WTC11 (cell line): ENCODE data around the gene POLR3GL. TPM values are rescaled to one million over a fixed set of nuclear protein-coding genes. Genes with fewer than 3 reads are reported as not detected.
"Not testable (repeated sequence)": the region's sequence is repeated elsewhere in the genome, so short reads cannot be mapped to it uniquely, and the experiment has no call there.

Experiments
- ATAC-seq: fragments of 200-7000 bp; cut with Tn5 transposase; 2 replicates; pipeline ENCODE4 v1.10.0; 2021; ENCODE audit warnings: mild to moderate bottlenecking, moderate library complexity
- CTCF ChIA-PET: fragments of 300-600 bp; sonication (Branson Sonifier 250); formaldehyde crosslinking; loops from one replicate; lab custom pipeline; 2021; ENCODE audit warnings: antibody characterized with exemption; lab: Charles Lee
- POLR2A ChIA-PET: fragments of 350-600 bp; sonication (Branson Sonifier 250); formaldehyde crosslinking; loops from one replicate; lab custom pipeline; 2021; ENCODE audit warnings: antibody characterized with exemption; lab: Charles Lee
- DNase-seq: peaks from one replicate; pipeline ENCODE4 v3.0.0; 2021; ENCODE audit warnings: low spot score
- H3K27ac Mint-ChIP-seq: 2 replicates; pipeline ENCODE4 v1.8.0; 2021; ENCODE audit warnings: mixed read lengths
- H3K27me3 Mint-ChIP-seq: 2 replicates; pipeline ENCODE4 v1.8.0; 2021; ENCODE audit warnings: low read depth, mild to moderate bottlenecking, moderate library complexity, mixed read lengths
- H3K36me3 Mint-ChIP-seq: 2 replicates; pipeline ENCODE4 v1.8.0; 2021; ENCODE audit warnings: mixed read lengths
- H3K4me1 Mint-ChIP-seq: 2 replicates; pipeline ENCODE4 v1.8.0; 2022; ENCODE audit warnings: mixed read lengths
- H3K4me3 Mint-ChIP-seq: 2 replicates; pipeline ENCODE4 v1.8.0; 2021; ENCODE audit warnings: mild to moderate bottlenecking, moderate library complexity, mixed read lengths
- H3K9me3 Mint-ChIP-seq: 2 replicates; pipeline ENCODE4 v1.8.0; 2021; ENCODE audit warnings: mixed read lengths
- ATF6 ChIP-seq: sonication (generic); formaldehyde crosslinking; IDR thresholded peaks from 2 replicates; pipeline ENCODE4 v1.8.1; 2023; ENCODE audit warnings: mild to moderate bottlenecking, missing genetic modification reagents
- CTCF ChIP-seq: fragments of 200-600 bp; IDR thresholded peaks from 2 replicates; pipeline ENCODE4 v1.8.0; 2022; ENCODE audit warnings: antibody characterized with exemption
- ERG ChIP-seq: fragments of 250-450 bp; sonication (Bioruptor Pico); IDR thresholded peaks from 2 replicates; pipeline ENCODE4 v1.8.0; 2021; ENCODE audit warnings: mild to moderate bottlenecking
- FOXK1 ChIP-seq: sonication (generic); formaldehyde crosslinking; IDR thresholded peaks from 2 replicates; pipeline ENCODE4 v1.8.0; 2022; ENCODE audit warnings: mild to moderate bottlenecking, moderate library complexity, missing genetic modification reagents
- MAX ChIP-seq: sonication (generic); formaldehyde crosslinking; IDR thresholded peaks from 2 replicates; pipeline ENCODE4 v1.8.0; 2022; ENCODE audit warnings: mild to moderate bottlenecking, missing genetic modification reagents
- MYBL2 ChIP-seq: sonication (generic); formaldehyde crosslinking; IDR thresholded peaks from 2 replicates; pipeline ENCODE4 v1.8.1; 2023; ENCODE audit warnings: mild to moderate bottlenecking, moderate library complexity, missing genetic modification reagents
- SMAD3 ChIP-seq: sonication (generic); formaldehyde crosslinking; IDR thresholded peaks from 2 replicates; pipeline ENCODE4 v1.8.0; 2022; ENCODE audit warnings: missing genetic modification reagents, mild to moderate bottlenecking, borderline replicate concordance
- USF1 ChIP-seq: sonication (generic); formaldehyde crosslinking; IDR thresholded peaks from 2 replicates; pipeline ENCODE4 v1.8.0; 2022; ENCODE audit warnings: mild to moderate bottlenecking, missing genetic modification reagents
- USF2 ChIP-seq: sonication (generic); formaldehyde crosslinking; IDR thresholded peaks from 2 replicates; pipeline ENCODE4 v1.8.1; 2023; ENCODE audit warnings: mild to moderate bottlenecking, missing genetic modification reagents, moderate library complexity
- ZNF232 ChIP-seq: sonication (generic); formaldehyde crosslinking; IDR thresholded peaks from 2 replicates; pipeline ENCODE4 v1.8.0; 2022; ENCODE audit warnings: mild to moderate bottlenecking, missing genetic modification reagents
- ZNF416 ChIP-seq: fragments of 250-450 bp; sonication (Bioruptor Pico); IDR thresholded peaks from 2 replicates; pipeline ENCODE4 v1.9.0; 2021; ENCODE audit warnings: mild to moderate bottlenecking, inconsistent platforms
- total RNA-seq: library from RNA; stranded (reverse); gene quantifications from 3 replicates; pipeline ENCODE4 v1.2.3, GENCODE V29; 2021
- TF ChIP-seq, protein P1 (sequence below): sonication (generic); formaldehyde crosslinking; IDR thresholded peaks from 2 replicates; pipeline ENCODE4 v1.8.0; 2023; ENCODE audit warnings: missing genetic modification reagents

POLR3GL gene
- total RNA-seq, 1 experiment from 2014 or later: 3.8 TPM

GRCh38 chr1:145918992-145919939, 45.2 kb upstream of the POLR3GL start:
- ATAC-seq (peak; percentile 26), DNase-seq (peak; percentile 44)
- peak overlapping the region; percentile 78 for H3K27ac Mint-ChIP-seq
- POLR2A ChIA-PET: interaction anchor here (0.7 to 1.2 kb wide), 5 partner anchors 8 to 60 kb away, joined by 3 to 10 read pairs (median 4); partner anchors contain the start of genes PIAS3 and RBM8A
- CTCF ChIA-PET: interaction anchor here (0.9 to 3.0 kb wide), 12 partner anchors 8 to 74 kb away, joined by 3 to 17 read pairs (median 4); partner anchors contain the start of genes ITGA10, LIX1L, NUDT17 and PIAS3
- H3K4me3 Mint-ChIP-seq: peak overlapping the region; percentile 86
- TF ChIP-seq USF2 (CRISPR knock-in tag) (no peak), USF1 (CRISPR knock-in tag) (no peak), FOXK1 (no peak), MYBL2 (no peak), ZNF416 (CRISPR knock-in tag) (peak; percentile 35; the same call in 1 of the 2 replicates), ZNF232 (CRISPR knock-in tag) (no peak), SMAD3 (CRISPR knock-in tag) (0 out of 2 replicates have a peak, but pooled peaks have one; percentile 10), ATF6 (CRISPR knock-in tag) (no peak), ERG (CRISPR knock-in tag) (no peak), MAX (CRISPR knock-in tag) (0 out of 2 replicates have a peak, but pooled peaks have one; percentile 4), CTCF (no peak)
- TF ChIP-seq, protein P1, sequence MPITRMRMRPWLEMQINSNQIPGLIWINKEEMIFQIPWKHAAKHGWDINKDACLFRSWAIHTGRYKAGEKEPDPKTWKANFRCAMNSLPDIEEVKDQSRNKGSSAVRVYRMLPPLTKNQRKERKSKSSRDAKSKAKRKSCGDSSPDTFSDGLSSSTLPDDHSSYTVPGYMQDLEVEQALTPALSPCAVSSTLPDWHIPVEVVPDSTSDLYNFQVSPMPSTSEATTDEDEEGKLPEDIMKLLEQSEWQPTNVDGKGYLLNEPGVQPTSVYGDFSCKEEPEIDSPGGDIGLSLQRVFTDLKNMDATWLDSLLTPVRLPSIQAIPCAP (CRISPR knock-in tag): no peak
- TF ChIP-seq, all 79 proteins: peak for 3
- H3K9me3 Mint-ChIP-seq: no peaks in the 10 kb centered on the region
- H3K4me1 Mint-ChIP-seq: peaks cover 19% of the 10 kb centered on the region
- peaks cover 5% of the 10 kb centered on the region; the same call in 1 of the 2 replicates for H3K36me3 Mint-ChIP-seq
- H3K27me3 Mint-ChIP-seq: peaks cover 10% of the 10 kb centered on the region

DNA sequence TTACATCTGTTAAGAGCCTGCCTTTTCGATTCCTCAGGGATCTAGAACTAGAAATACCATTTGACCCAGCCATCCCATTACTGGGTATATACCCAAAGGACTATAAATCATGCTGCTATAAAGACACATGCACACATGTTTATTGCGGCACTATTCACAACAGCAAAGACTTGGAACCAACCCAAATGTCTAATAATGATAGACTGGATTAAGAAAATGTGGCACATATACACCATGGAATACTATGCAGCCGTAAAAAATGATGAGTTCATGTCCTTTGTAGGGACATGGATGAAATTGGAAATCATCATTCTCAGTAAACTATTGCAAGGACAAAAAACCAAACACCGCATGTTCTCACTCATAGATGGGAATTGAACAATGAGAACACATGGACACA, 44.2 kb upstream of the POLR3GL start:
- POLR2A ChIA-PET, H3K36me3 Mint-ChIP-seq, DNase-seq, H3K27me3 Mint-ChIP-seq, ATAC-seq, H3K9me3 Mint-ChIP-seq: not testable (repeated sequence)
- Mint-ChIP-seq H3K4me3 (peak overlapping the region; percentile 86), H3K27ac (peak overlapping the region; percentile 63; the same call in 1 of the 2 replicates), H3K4me1 (peaks cover 19% of the 10 kb centered on the region)
- CTCF ChIA-PET: interaction anchor here (3.0 kb wide), 1 partner anchor 29 kb away, joined by 17 read pairs; no protein-coding TSS in a partner anchor
